Glutamatergic neuron (in vitro differentiated cells): ENCODE data around the gene ATF5. TPM values are rescaled to one million over a fixed set of nuclear protein-coding genes. Genes with fewer than 3 reads are reported as not detected.
"Not testable (repeated sequence)": the region's sequence is repeated elsewhere in the genome, so short reads cannot be mapped to it uniquely, and the experiment has no call there.

ENCODE experiments used
- DNase-seq: peaks from one replicate; pipeline ENCODE4 v3.0.0; 2022
- H3K27ac Mint-ChIP-seq: one replicate; pipeline ENCODE4 v1.8.0; 2020; ENCODE audit warnings: mild to moderate bottlenecking, mixed read lengths, inconsistent platforms; ENCODE audit not compliant: unreplicated experiment
- H3K27me3 Mint-ChIP-seq: one replicate; pipeline ENCODE4 v1.8.0; 2020; ENCODE audit warnings: mild to moderate bottlenecking, moderate library complexity, mixed read lengths, inconsistent platforms; ENCODE audit not compliant: unreplicated experiment
- H3K36me3 Mint-ChIP-seq: one replicate; pipeline ENCODE4 v1.8.0; 2020; ENCODE audit warnings: mild to moderate bottlenecking, mixed read lengths, inconsistent platforms; ENCODE audit not compliant: unreplicated experiment
- H3K4me1 Mint-ChIP-seq: one replicate; pipeline ENCODE4 v1.8.0; 2020; ENCODE audit warnings: mild to moderate bottlenecking, low read depth, mixed read lengths, inconsistent platforms; ENCODE audit not compliant: unreplicated experiment
- H3K4me3 Mint-ChIP-seq: one replicate; pipeline ENCODE4 v1.8.0; 2020; ENCODE audit warnings: mild to moderate bottlenecking, mixed read lengths, inconsistent platforms; ENCODE audit not compliant: unreplicated experiment
- H3K9me3 Mint-ChIP-seq: one replicate; pipeline ENCODE4 v1.8.0; 2020; ENCODE audit warnings: mild to moderate bottlenecking, moderate library complexity, mixed read lengths, inconsistent platforms; ENCODE audit not compliant: unreplicated experiment
- total RNA-seq: library from RNA; stranded (reverse); fragmentation: NEBNext Ultra II Directional; extraction: Animal tissue kit (Norgen Biotek cat#: 25700); gene quantifications from one replicate; pipeline ENCODE4 v1.2.1, GENCODE V29; 2021; ENCODE audit not compliant: unreplicated experiment
- TF ChIP-seq, protein P1 (sequence below): fragments of 200-600 bp; sonication (generic); IDR thresholded peaks from one replicate; pipeline ENCODE4 v1.5.0; 2021; ENCODE audit not compliant: partially characterized antibody, unreplicated experiment

ATF5 gene
- total RNA-seq, 1 donor from 2014 or later, result 138 TPM

DNA sequence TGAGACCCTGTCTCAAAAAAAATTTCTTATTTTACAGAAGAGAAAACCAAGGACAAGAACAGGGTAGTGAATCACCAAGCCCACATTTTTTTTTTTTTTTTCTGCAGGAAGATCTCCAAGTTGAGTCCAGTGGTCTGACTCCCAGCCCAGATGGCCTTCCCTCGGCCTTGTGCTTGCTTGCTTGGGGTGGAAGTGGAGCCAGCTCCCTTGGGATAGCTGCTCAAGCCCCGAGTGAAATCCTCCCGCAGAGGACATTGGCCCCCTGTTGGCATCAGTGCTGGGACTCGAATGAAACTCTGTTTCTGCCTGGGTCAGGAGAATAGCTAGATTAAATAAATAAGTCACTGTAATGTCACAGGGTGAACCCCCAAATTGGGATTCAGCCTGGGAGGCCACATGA is 9.7 kb downstream of the ATF5 start:
- H3K27ac Mint-ChIP-seq, result no peak overlapping the region
- H3K4me3 Mint-ChIP-seq, result no peak overlapping the region
- peaks cover 5% of the 10 kb centered on the region for H3K27me3 Mint-ChIP-seq
- no peaks in the 10 kb centered on the region for H3K4me1 Mint-ChIP-seq
- DNase-seq, result no peak
- TF ChIP-seq, protein P1, sequence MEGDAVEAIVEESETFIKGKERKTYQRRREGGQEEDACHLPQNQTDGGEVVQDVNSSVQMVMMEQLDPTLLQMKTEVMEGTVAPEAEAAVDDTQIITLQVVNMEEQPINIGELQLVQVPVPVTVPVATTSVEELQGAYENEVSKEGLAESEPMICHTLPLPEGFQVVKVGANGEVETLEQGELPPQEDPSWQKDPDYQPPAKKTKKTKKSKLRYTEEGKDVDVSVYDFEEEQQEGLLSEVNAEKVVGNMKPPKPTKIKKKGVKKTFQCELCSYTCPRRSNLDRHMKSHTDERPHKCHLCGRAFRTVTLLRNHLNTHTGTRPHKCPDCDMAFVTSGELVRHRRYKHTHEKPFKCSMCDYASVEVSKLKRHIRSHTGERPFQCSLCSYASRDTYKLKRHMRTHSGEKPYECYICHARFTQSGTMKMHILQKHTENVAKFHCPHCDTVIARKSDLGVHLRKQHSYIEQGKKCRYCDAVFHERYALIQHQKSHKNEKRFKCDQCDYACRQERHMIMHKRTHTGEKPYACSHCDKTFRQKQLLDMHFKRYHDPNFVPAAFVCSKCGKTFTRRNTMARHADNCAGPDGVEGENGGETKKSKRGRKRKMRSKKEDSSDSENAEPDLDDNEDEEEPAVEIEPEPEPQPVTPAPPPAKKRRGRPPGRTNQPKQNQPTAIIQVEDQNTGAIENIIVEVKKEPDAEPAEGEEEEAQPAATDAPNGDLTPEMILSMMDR, result no peak
- peaks cover under 1% of the 10 kb centered on the region for H3K9me3 Mint-ChIP-seq
- no peaks in the 10 kb centered on the region for H3K36me3 Mint-ChIP-seq

DNA sequence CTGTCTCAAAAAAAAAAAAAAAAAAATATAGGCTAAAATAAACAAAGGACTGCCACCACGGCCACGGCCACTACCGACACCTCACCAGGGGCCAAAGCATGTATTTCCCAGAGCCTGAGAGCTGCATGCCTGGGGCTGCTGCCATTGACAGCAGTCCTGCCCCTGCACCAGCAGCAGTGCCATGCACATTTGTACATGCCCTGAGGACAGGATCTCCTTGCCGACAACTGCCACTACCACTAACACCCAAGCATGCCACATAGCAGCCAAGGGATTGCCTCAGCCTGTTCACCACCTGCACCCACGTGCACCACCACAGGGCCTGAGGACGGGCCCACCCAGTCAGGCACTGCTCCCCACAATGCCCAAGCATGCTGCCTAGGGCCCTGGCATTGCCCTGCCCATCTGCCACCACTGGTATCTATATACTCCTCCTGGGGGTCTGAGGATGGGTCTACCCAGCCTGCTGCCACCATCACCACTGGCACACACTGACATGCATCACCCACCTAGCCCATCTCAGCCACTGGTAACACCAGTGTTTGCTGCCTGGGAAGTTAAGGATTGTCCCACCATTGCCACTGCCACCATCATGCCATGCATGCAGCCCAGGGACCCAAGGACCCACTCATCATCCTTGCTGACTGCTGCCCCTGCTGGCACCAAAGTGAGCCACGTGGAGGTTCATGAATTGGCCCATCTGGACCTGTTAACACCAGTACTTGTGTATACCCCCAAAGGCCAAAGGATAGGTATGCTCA is 10.9 kb downstream of the ATF5 start:
- DNase-seq, result no peak
- Mint-ChIP-seq H3K27me3 (peaks cover 3% of the 10 kb centered on the region), H3K4me1 (no peaks in the 10 kb centered on the region), H3K4me3 (no peak overlapping the region), H3K9me3 (no peaks in the 10 kb centered on the region), H3K27ac (no peak overlapping the region), H3K36me3 (no peaks in the 10 kb centered on the region)
- TF ChIP-seq, protein P1, result no peak

DNA sequence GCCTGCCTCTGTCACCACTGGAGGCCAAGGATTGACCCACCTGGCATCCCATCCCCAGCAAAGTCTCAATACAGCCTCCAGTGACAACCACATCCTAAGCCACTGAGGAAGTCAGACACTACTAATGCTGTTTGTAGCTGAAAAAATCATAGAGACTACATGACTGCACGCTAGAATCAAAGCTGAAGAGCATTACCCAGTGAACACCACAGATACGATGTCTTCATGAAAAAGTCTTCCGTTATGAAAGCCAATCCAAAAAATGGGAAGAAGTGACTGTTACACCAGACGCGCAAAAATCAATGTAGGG is 11.4 kb downstream of the ATF5 start:
- Mint-ChIP-seq H3K4me1 (no peaks in the 10 kb centered on the region), H3K27ac (no peak overlapping the region), H3K4me3 (no peak overlapping the region), H3K27me3 (peaks cover 3% of the 10 kb centered on the region), H3K9me3 (no peaks in the 10 kb centered on the region), H3K36me3 (no peaks in the 10 kb centered on the region)
- TF ChIP-seq, protein P1, result no peak
- no peak for DNase-seq

DNA sequence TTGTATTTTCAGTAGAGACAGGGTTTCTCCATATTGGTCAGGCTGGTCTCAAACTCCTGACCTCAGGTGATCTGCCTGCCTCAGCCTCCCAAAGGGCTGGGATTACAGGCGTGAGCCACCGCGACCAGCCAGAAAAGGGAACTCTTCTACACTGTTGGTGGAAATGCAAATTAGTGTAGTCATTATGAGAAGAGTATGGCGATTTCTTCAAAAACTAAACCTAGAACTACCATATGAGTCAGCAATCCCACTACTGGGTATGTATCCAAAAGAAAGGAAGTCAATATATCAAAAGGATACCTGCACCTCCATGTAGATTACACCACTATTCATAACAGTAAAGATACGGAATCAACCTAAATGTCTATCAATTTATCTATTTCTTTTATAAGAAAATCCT is 15.6 kb downstream of the ATF5 start:
- not testable (repeated sequence) for H3K4me3 Mint-ChIP-seq, H3K27me3 Mint-ChIP-seq, H3K27ac Mint-ChIP-seq, H3K36me3 Mint-ChIP-seq, H3K9me3 Mint-ChIP-seq, H3K4me1 Mint-ChIP-seq, DNase-seq

DNA sequence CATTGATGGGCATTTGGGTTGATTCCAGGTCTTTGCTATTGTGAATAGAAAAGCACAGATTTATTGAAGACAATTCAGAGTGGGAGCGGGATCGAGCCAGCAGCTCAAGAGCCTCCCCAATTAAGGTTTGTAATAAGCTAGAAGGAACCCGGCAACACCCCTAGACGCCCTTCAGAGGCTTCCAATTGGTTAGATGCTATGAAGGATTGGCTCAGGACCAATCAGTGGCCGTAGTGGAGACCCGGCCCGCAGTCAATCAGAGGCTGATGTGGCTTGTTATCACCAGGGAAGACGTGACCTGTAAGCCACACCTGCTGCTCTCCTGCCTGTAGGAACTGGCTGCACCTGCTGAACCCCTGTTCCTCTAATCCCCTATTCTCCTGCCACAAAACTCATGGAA is 17.4 kb downstream of the ATF5 start:
- H3K4me1 Mint-ChIP-seq, result no peaks in the 10 kb centered on the region
- TF ChIP-seq, protein P1, result no peak
- no peak overlapping the region for H3K4me3 Mint-ChIP-seq
- no peak for DNase-seq
- H3K9me3 Mint-ChIP-seq, result no peaks in the 10 kb centered on the region
- H3K27ac Mint-ChIP-seq, result no peak overlapping the region
- H3K27me3 Mint-ChIP-seq, result peaks cover 3% of the 10 kb centered on the region
- no peaks in the 10 kb centered on the region for H3K36me3 Mint-ChIP-seq
